Cardiac atrium fibroblast (primary cell): ENCODE measurements around the gene SLC16A12. TPM values are rescaled to one million over a fixed set of nuclear protein-coding genes. Genes with fewer than 3 reads are reported as not detected.

Experiments used
- total RNA-seq: library from RNA; depleted of rRNA; stranded (reverse); fragments of >200 nt; gene quantifications from 2 replicates; pipeline ENCODE4 v1.2.3, GENCODE V29; 2015

The SLC16A12 gene
- 3.6 and 5.8 TPM in 2 replicates for total RNA-seq

DNA sequence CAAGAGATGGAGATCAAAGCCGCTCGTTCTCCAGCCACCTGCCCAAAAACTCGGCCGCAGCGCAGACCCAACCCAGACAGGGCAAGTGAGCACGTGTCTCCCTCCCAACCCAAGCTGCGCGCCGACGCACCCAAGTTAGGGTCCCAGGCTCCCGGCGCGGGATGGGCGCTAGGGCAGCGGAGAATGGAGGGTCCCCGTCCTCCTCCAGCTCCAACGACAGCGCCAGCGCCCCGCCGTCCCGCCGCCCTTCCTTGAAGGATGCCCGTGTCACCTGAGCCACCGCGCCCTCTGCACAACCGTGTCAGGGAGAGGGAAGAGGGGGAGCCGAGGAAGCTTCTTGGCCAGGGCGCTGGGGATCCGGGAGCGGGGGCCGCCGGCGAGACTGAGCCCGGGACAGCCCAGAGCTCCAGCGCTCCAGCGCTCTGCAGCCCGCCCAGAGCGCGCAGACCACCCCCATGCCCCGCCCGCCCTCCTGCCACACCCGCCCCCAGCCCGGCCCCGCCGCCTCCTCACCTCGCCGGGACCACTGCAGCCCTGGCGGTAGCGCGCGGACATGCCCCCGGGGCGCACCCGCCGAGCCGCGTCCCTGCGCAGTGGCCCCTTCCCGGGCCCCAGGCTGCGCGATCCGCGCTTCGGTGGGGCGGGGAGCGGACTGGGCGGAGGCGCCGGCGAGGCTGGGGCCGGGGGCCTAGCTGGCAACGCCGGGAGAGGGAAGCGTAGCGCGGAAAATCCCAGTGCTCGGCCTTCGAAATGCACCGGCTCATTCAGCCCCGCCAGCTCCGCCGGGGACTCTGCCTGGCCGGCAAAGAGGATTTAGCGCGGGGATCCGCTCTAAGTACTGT lies at the start of gene SLC16A12:
Gene SLC16A12, minus strand, starts transcription at position 424 of the 842 bp plus-strand sequence. CDS start 73,016 bp downstream, outside the sequence.

DNA sequence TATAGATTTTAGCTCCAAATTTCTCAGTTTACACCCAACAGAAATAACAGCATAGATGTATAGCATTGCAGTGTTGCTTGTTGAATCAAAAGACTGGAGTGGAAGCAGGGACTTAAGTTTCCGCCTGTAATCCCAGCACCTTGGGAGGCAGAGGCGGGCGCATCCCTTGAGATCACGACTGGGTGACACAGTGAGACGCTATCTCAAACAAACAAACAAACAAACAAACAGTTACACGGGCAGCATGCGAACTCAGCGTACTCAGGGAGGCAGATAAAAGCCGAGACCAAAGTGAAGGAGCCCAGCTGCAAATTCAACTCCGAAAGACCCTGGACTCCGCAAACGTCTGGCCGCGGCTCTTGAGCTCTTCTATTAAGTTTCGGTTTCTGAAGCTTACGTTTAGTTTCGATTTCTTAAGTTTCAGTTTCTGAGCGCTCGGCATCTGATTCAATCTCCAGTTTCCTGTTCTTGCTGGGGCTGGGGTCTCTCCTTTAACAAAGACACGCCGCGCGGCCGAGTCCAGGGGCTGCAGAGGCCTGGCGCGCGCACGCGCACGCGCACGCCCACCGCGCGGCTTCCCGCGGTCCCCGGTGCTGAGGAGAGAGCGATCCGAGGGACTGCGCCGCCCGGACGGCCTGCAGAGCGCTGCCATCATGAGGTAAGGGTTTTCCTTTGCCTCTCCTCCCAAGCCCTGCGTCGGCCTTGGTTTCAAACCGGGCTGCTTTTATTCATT lies 121.1 kb downstream of the SLC16A12 start, which contains the start of gene IFIT5:
Gene IFIT5, plus strand, starts transcription at position 423 of the 733 bp plus-strand sequence. Its CDS starts 231 bp downstream, at position 654.

GRCh38 chr10:89391907-89392756 lies 143.3 kb downstream of the SLC16A12 start, which contains the start of gene IFIT1:
IFIT1 (plus strand) TSS chr10:89392623; CDS start chr10:89392713, 90 bp downstream.

Other genes with a start within 250 kb of the SLC16A12 start
- gene IFIT2, start 233.5 kb downstream of the SLC16A12 start, total RNA-seq: 3.6 and 6.5 TPM in 2 replicates
- 8.5 and 14.7 TPM in 2 replicates for gene IFIT3, start 207.6 kb downstream of the SLC16A12 start, total RNA-seq
- not detected in 2 replicates for gene IFIT1B, start 157.5 kb downstream of the SLC16A12 start, total RNA-seq
- 5.7 and 18.6 TPM in 2 replicates for gene IFIT1, start 143.0 kb downstream of the SLC16A12 start, total RNA-seq
- 15.9 and 21.1 TPM in 2 replicates for gene IFIT5, start 121.0 kb downstream of the SLC16A12 start, total RNA-seq
- 3.6 and 5.2 TPM in 2 replicates for gene PANK1, start 109.6 kb upstream of the SLC16A12 start, total RNA-seq
- gene KIF20B, start 166.0 kb upstream of the SLC16A12 start, total RNA-seq: 2.5 and 4.7 TPM in 2 replicates